T-helper 1 cell treated with Interleukin-12 subunit alpha and Interleukin-12 subunit beta and Interleukin-4 antibody, amounts not matched to agents 30 ng/mL and 1 ng/mL, for 36 hours (primary cell): ENCODE results near the gene CDK14. TPM values are rescaled to one million over a fixed set of nuclear protein-coding genes. Genes with fewer than 3 reads are reported as not detected.

Source experiments
- intact Hi-C: fragments of 100-400 bp; cut with micrococcal nuclease; formaldehyde crosslinking; loops from one replicate; pipeline ENCODE4 v1.15.1; 2024
- total RNA-seq: library from RNA; stranded (reverse); gene quantifications from 2 replicates; pipeline ENCODE4 v1.2.3, GENCODE V29; 2022

CDK14 gene
- total RNA-seq, 1 donor from 2014 or later: 0.34 TPM

GRCh38 chr7:91041901-91042484, 445.9 kb downstream of the CDK14 start:
- intact Hi-C loops: no loop called here

GRCh38 chr7:91043186-91043585, 447.1 kb downstream of the CDK14 start:
- intact Hi-C loops: no loop called here

DNA sequence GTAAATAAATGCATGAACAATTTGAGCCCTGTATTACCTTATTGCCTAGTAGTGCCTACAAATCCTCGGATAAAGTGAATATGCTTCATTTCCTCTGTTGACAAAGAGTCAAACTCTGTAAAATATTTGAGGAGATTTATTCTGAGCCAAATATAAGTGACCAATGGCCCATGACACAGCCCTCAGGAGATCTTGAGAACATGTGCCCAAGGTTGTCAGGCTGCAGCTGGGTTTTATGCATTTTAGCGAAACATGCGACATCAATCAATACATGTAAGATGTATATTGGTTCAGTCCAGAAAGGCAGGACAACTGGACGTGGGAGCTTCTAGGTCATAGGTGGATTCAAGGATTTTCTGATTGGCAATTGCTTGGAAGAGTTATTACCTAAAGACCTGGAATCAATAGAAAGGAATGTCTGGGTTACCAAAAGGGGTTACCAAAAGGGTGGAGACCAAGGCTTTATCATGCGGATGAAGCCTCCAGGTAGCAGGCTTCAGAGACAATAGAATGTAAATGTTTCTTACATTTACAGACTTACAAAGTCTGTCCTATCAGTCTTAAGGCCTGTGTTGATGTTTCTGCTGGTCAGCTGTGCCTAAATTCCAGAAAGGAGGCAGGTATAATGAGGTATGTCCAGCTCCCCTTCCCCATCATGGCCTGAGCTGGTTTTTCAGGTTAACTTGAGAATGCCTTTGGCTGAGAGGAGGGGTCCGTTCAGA, 448.0 kb downstream of the CDK14 start:
- intact Hi-C loops: no loop called here

- intact Hi-C loops: no loop called here
Measured at GRCh38 chr7:91045606-91046005, 449.5 kb downstream of the CDK14 start.

- intact Hi-C loops: no loop called here
Measured at GRCh38 chr7:91046322-91047089, 450.4 kb downstream of the CDK14 start.

DNA sequence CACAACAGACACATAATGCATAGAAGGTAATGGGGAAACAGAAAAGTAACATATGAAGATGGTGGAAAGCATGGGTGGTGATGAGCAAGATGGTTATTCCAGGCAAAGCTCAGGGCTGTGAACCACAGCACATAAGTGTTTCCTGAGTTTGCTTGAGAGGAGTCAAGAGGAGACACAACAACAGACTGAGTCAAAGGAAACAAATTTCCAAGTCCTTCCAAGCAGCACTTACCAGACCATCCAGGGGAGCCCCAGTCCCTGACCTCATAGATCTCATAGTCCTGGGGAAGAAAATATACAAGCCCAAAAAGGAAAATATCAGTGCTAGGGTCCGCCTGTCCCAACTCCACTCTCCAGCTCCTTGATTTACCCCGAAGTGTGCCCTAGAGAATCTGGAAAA, 451.5 kb downstream of the CDK14 start:
- intact Hi-C loops: no loop called here

DNA sequence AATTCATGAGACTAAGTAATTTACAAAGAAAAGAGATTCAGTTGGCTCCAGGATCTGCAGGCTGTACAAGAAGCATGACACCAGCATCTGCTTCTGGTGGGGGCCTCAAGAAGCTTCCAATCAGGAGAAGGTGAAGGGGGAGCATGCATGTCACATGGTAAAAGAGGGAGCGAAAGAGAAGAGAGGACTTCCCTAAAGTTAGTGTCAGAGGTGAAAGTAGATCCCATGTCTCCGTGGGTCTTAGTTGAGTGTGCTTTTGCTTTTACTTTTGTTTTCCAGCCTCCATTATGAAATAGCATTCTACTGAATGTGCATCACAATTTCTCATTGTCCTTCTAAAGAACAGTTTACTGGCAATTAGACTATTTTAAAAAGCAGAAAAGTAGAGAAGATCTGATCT, 454.6 kb downstream of the CDK14 start:
- intact Hi-C loops: no loop called here

- intact Hi-C loops: no loop called here
Measured at GRCh38 chr7:91051966-91052365, 455.8 kb downstream of the CDK14 start.

GRCh38 chr7:91054374-91054773, 458.3 kb downstream of the CDK14 start:
- intact Hi-C loops: no loop called here

DNA sequence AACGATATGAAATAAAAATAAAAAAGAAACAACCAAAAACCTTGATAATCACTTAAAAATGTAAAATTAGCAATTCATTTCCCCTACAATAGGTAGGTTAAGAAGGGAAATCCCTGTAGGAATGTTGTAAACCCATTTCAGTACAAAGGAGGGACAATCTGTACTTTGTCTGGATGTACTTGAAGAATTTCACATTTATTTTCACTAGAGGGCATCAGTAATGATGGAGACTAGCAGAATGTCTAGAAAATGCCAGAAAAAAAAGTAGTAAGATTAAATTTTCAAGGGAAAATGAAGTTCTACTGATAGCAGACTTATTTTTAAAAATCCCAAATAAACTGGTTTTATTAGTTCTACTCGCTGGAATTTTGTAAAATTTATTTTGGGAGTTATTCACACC, 459.1 kb downstream of the CDK14 start:
- intact Hi-C loops: no loop called here

DNA sequence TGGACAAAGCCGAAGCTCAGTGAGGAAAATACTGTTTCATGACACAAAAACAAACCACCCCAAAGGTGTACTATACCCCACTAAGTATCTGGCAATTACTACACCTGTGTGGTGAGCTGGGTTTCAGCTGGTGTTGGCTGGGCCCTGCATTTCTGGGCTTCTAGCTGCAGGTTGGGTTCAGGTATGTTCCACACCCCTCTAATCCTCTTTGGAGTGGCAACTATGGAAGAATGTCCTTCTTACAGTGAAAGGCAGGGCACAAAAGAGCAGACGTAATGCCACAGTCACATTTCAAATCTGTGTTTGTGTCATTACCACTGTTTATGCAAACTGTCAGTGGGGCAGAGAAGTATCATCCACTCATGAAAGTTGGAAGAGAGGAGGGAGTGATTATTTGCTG, 466.6 kb downstream of the CDK14 start:
- intact Hi-C loops: no loop called here

GRCh38 chr7:91064052-91064451, 467.9 kb downstream of the CDK14 start:
- intact Hi-C loops: no loop called here

GRCh38 chr7:91064938-91065337, 468.8 kb downstream of the CDK14 start:
- intact Hi-C loops: no loop called here

DNA sequence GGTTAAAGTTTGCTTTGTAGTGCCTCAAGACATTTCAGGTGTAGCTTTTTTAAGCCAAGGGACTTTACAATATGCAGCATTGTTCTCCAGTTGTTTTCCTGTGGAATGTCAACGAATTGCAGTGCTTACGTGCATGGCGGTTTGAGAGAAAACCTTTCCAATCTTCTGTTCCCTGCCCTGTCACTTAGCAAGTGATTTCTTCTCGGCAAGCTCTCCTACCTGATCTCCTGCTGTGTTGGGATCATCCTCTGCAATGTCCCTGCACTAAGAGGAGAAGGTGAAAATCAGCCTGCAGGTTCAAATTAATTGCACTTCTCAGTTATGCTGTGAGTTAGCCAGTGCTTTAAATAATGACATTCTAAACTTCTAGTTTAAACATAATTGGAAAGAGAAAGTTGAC, 470.5 kb downstream of the CDK14 start:
- intact Hi-C loops: no loop called here

DNA sequence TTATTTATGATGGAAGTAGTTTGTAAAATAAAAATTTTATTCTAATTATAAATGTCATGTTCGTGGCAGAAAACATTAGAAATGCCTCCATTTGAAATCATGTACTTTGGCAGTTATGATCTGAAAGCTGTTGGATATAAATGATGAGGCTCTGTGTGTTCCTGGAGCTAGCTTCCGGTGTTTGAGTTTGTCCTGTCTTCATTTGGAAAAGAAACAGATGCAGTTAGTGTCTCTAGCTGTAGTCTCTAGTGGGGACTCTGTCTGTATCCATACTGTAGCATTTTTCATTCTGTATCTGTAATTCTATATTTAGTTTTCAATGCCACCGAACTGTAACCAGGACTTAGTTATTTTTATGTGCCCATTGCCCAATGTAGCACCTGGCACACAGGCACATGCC, 471.1 kb downstream of the CDK14 start:
- intact Hi-C loops: no loop called here

GRCh38 chr7:91068136-91068795, 472.1 kb downstream of the CDK14 start:
- intact Hi-C loops: no loop called here

GRCh38 chr7:91069146-91069545, 473.0 kb downstream of the CDK14 start:
- intact Hi-C loops: no loop called here

- intact Hi-C loops: no loop called here
Measured at GRCh38 chr7:91079487-91079886, 483.4 kb downstream of the CDK14 start.

DNA sequence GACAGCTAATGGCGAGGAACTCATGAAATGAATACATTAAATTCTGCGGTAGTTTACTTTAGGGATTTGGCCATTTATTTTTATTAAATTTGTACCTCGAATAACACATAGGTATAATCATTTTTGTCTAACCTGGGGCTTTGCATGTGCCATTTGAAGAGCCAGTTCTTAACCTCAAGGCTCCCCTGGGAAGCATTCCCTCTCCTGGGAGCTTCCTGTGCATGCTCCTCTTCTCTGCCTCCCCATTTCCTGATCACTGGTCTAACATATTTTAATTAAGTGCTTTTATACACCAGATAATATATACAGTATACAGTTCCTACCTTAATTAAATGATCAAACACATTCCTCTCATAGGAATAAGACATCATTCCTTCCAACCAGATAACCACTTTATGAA, 484.2 kb downstream of the CDK14 start:
- intact Hi-C loops: no loop called here

GRCh38 chr7:91082038-91082437, 485.9 kb downstream of the CDK14 start:
- intact Hi-C loops: no loop called here

DNA sequence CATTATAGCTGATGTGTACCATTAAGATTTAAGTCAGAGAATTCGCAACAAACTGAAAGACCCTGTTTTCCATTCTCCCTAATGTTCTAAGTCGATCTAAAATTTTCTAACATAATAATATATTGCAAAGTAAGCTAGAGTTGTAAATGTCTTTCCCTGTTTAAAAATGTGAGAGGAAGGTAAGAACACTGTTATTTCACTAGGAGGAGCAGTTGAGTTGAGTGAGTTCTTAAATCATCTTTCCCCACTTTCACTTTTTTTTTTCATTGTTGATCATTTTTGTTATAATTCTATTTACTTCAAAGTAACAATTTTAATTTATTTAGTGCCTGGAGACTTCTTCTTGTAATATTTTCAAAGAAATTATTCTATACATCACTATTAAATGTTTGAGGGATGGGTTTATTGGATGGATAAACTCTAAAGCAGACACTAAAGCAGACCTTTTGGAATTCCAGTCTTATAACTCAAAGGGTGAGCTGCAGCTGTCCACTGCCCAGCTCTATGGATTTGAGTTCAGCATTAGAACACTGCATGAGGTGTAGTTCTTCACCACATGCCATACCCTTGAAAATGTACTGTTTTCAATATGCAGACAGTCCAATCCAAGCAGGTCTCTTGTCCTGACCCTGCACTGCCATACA, 486.9 kb downstream of the CDK14 start:
- intact Hi-C loops: loop anchor here (1.0 kb wide), 1 partner anchor 1364 kb away; the partner anchor contains the start of gene GATAD1
